ENCODE data around the gene FAM78A. TPM values are rescaled to one million over a fixed set of nuclear protein-coding genes. Genes with fewer than 3 reads are reported as not detected.

FAM78A gene
- total and polyA plus RNA-seq, 5 donors from 2014 or later: 16.6 to 95.6 (median 17.7) TPM

GRCh38 chr9:131277287-131277909 lies 1.1 kb upstream of the FAM78A start:
- Mint-ChIP-seq H3K4me3 (peak overlapping the region in 3 of 4 donors; percentile 26 to 71 (median 27)), H3K9me3 (peaks cover 0 to 2% (median 0%) of the 10 kb centered on the region in 7 donors), H3K36me3 (peaks cover 29% of the 10 kb centered on the region), H3K4me1 (peaks cover 0 to 33% (median 21%) of the 10 kb centered on the region in 4 donors), H3K27me3 (peaks cover 16% of the 10 kb centered on the region), H3K27ac (no peak overlapping the region)
- Histone ChIP-seq H3K9me3 (ENCODE audit: control insufficient read depth in 2 of 2, low read length in 2 of 2) (no peaks in the 10 kb centered on the region), H3K27ac (ENCODE audit: insufficient read depth, low read length, poor library complexity, severe bottlenecking) (peak overlapping the region; percentile 90), H3K4me3 (ENCODE audit: low read depth, low read length) (no peak overlapping the region), H3K36me3 (ENCODE audit: control insufficient read depth, insufficient read depth, low read length) (no peaks in the 10 kb centered on the region), H3K4me1 (ENCODE audit: control insufficient read depth, insufficient read depth, low read length, poor library complexity, severe bottlenecking) (peaks cover 32% of the 10 kb centered on the region), H3K27me3 (ENCODE audit: control insufficient read depth, insufficient read depth, low read length) (peaks cover 8% of the 10 kb centered on the region)
- DNase-seq: peak in 2 of 3 donors; percentile 34 to 51
- ATAC-seq (ENCODE audit: low read depth in 2 of 2): peak; percentile 5 to 9

DNA sequence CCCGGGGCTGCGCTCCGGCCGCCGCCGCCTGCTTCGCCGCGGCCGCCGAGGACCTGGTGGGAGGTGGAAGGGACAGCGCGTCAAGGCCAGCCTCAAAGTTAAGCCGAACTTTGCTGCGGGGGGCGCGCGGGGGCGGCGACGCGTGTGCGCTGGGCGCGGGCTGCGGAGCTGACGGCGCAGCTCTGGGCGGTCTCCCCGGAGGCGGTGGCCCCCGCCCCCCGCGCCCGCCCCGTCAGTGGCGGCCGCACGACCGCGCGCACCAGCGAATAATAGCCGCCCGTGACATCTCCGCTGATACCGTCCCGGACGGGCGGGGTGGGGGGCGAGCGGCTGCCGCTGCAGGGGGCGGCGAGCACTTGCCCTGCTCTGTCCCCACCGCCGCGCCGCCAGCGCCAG lies 579 bp upstream of the FAM78A start:
- peaks cover 11% of the 10 kb centered on the region for H3K27me3 Mint-ChIP-seq
- peak overlapping the region; percentile 90 for H3K27ac ChIP-seq (ENCODE audit: insufficient read depth, low read length, poor library complexity, severe bottlenecking)
- H3K27me3 ChIP-seq (ENCODE audit: control insufficient read depth, insufficient read depth, low read length): peaks cover 3% of the 10 kb centered on the region
- H3K9me3 Mint-ChIP-seq: peaks cover 0 to 2% (median 0%) of the 10 kb centered on the region in 7 donors
- H3K4me3 Mint-ChIP-seq: peak overlapping the region in 3 of 4 donors; percentile 27 to 71 (median 70)
- H3K27ac Mint-ChIP-seq: no peak overlapping the region
- peaks cover 35% of the 10 kb centered on the region for H3K4me1 ChIP-seq (ENCODE audit: control insufficient read depth, insufficient read depth, low read length, poor library complexity, severe bottlenecking)
- no peaks in the 10 kb centered on the region for H3K9me3 ChIP-seq (ENCODE audit: control insufficient read depth in 2 of 2, low read length in 2 of 2)
- peaks cover 34% of the 10 kb centered on the region for H3K36me3 Mint-ChIP-seq
- ATAC-seq (ENCODE audit: low read depth in 2 of 2) (peak; percentile 18 to 26), DNase-seq (peak in 2 of 3 donors; percentile 57 to 65)
- no peaks in the 10 kb centered on the region for H3K36me3 ChIP-seq (ENCODE audit: control insufficient read depth, insufficient read depth, low read length)
- peaks cover 0 to 33% (median 18%) of the 10 kb centered on the region in 4 donors for H3K4me1 Mint-ChIP-seq
- no peak overlapping the region for H3K4me3 ChIP-seq (ENCODE audit: low read depth, low read length)

DNA sequence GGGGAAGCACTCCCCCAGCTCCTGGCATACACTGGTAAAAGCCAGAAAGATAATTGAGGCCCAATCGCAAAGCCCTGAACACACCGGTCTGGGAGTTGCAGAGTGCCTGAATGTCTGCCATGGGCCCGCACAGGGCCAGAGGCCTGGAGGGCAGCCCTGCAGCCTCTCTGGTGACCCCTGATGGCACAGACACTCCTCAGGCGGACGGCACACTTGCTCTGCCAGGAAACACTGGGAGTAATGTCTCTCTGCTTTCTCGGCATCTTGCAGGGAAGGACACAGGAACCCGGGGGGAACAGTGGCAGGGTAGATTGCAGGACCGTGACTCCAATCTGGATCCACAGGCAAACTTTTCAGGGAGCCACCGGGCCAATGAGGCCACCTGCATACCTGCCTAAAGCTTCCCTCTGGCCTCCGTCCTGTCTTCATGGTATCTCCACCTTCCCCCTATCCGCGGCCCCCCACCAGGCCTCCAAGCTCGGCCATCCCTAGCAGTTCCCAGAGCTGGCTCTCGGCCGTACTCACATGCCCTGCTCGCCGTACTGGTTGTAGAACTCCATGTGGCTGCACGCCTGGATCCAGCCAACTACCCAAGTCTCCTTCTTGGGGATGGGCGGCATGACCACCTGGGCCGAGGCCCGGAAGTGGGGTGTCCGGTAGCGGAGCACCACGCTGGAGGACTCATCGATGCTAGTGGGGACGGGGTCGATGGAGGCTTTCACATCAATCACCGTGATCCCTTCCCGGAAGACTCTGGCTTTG lies 797 bp downstream of the FAM78A start:
- H3K9me3 ChIP-seq (ENCODE audit: control insufficient read depth in 2 of 2, low read length in 2 of 2): no peaks in the 10 kb centered on the region
- Mint-ChIP-seq H3K36me3 (peaks cover 39% of the 10 kb centered on the region), H3K4me1 (peaks cover under 1 to 38% (median 25%) of the 10 kb centered on the region in 4 donors), H3K4me3 (peak overlapping the region; percentile 97 to 100 (median 100)), H3K27ac (peak overlapping the region; percentile 98 to 100 (median 98)), H3K27me3 (peaks cover 4% of the 10 kb centered on the region), H3K9me3 (peaks cover 0 to 2% (median 0%) of the 10 kb centered on the region in 7 donors)
- peak in 1 of 2 donors; percentile 8 for ATAC-seq (ENCODE audit: low read depth in 2 of 2)
- no peaks in the 10 kb centered on the region for H3K27me3 ChIP-seq (ENCODE audit: control insufficient read depth, insufficient read depth, low read length)
- peaks cover 48% of the 10 kb centered on the region for H3K4me1 ChIP-seq (ENCODE audit: control insufficient read depth, insufficient read depth, low read length, poor library complexity, severe bottlenecking)
- H3K36me3 ChIP-seq (ENCODE audit: control insufficient read depth, insufficient read depth, low read length): no peaks in the 10 kb centered on the region
- peak overlapping the region; percentile 90 for H3K27ac ChIP-seq (ENCODE audit: insufficient read depth, low read length, poor library complexity, severe bottlenecking)
- DNase-seq: peak in 1 of 3 donors; percentile 56
- H3K4me3 ChIP-seq (ENCODE audit: low read depth, low read length): peak overlapping the region; percentile 96

GRCh38 chr9:131274674-131275331 lies 1.5 kb downstream of the FAM78A start:
- H3K27ac ChIP-seq (ENCODE audit: insufficient read depth, low read length, poor library complexity, severe bottlenecking): peak overlapping the region; percentile 90
- H3K4me1 ChIP-seq (ENCODE audit: control insufficient read depth, insufficient read depth, low read length, poor library complexity, severe bottlenecking): peaks cover 56% of the 10 kb centered on the region
- H3K36me3 ChIP-seq (ENCODE audit: control insufficient read depth, insufficient read depth, low read length): no peaks in the 10 kb centered on the region
- no peaks in the 10 kb centered on the region for H3K9me3 ChIP-seq (ENCODE audit: control insufficient read depth in 2 of 2, low read length in 2 of 2)
- no peak for ATAC-seq (ENCODE audit: low read depth in 2 of 2)
- peaks cover 6 to 44% (median 30%) of the 10 kb centered on the region in 4 donors for H3K4me1 Mint-ChIP-seq
- H3K9me3 Mint-ChIP-seq: peaks cover 0 to 2% (median 0%) of the 10 kb centered on the region in 7 donors
- peaks cover 4% of the 10 kb centered on the region for H3K27me3 Mint-ChIP-seq
- peak in 1 of 3 donors; percentile 46 for DNase-seq
- H3K27ac Mint-ChIP-seq: peak overlapping the region; percentile 98 to 100 (median 98)
- peak overlapping the region; percentile 97 to 100 (median 100) for H3K4me3 Mint-ChIP-seq
- peak overlapping the region; percentile 96 for H3K4me3 ChIP-seq (ENCODE audit: low read depth, low read length)
- no peaks in the 10 kb centered on the region for H3K27me3 ChIP-seq (ENCODE audit: control insufficient read depth, insufficient read depth, low read length)
- H3K36me3 Mint-ChIP-seq: peaks cover 43% of the 10 kb centered on the region

DNA sequence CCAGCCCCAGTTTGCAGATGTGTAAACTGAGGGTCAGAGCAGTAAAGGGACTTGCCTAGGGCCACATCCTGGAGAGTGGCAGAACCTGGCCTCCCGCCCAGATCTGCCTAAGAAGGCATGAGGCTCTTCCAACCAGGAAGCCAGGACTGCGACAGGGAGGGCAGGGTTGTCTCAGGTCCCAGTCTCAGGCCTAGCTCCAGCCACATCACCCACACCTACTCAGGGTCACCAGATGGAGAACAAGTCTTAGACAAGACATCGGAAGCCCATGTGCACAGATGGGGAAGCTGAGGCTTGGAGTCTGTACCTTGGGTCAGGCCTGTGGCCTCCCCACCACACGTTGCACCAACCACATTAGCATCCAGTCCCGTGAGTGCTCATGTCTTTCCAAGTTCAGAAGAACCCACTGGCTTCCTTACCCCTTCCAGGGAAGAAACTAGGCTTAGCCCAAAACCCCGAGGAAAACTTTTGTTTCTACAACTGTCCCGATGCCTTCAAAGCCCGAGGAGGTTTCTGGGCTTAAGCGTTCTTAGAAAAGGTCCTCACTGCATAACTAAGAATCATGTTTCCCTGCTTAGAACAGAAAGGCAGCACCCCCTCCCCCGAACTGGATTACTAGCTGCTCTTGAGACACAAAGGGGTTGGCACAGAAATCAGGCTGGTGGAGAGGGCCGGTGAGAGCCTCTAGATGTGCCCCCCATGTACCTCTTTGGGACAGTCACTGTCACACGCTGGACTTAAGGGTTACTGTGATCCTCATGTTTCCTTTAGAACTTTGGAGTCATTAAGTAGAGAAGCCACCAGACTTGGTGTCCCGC lies 2.2 kb downstream of the FAM78A start:
- ATAC-seq (ENCODE audit: low read depth in 2 of 2) (no peak), DNase-seq (peak in 1 of 3 donors; percentile 64)
- Histone ChIP-seq H3K27ac (ENCODE audit: insufficient read depth, low read length, poor library complexity, severe bottlenecking) (peak overlapping the region; percentile 90), H3K4me1 (ENCODE audit: control insufficient read depth, insufficient read depth, low read length, poor library complexity, severe bottlenecking) (peaks cover 56% of the 10 kb centered on the region), H3K4me3 (ENCODE audit: low read depth, low read length) (peak overlapping the region; percentile 96), H3K36me3 (ENCODE audit: control insufficient read depth, insufficient read depth, low read length) (no peaks in the 10 kb centered on the region), H3K27me3 (ENCODE audit: control insufficient read depth, insufficient read depth, low read length) (no peaks in the 10 kb centered on the region), H3K9me3 (ENCODE audit: control insufficient read depth in 2 of 2, low read length in 2 of 2) (no peaks in the 10 kb centered on the region)
- peak overlapping the region; percentile 97 to 100 (median 100) for H3K4me3 Mint-ChIP-seq
- H3K4me1 Mint-ChIP-seq: peaks cover 6 to 44% (median 32%) of the 10 kb centered on the region in 4 donors
- peaks cover 7% of the 10 kb centered on the region for H3K27me3 Mint-ChIP-seq
- peaks cover 43% of the 10 kb centered on the region for H3K36me3 Mint-ChIP-seq
- peaks cover 0 to 2% (median 0%) of the 10 kb centered on the region in 7 donors for H3K9me3 Mint-ChIP-seq
- H3K27ac Mint-ChIP-seq: peak overlapping the region; percentile 98 to 100 (median 98)

GRCh38 chr9:131273146-131273855 lies 3.0 kb downstream of the FAM78A start:
- peak overlapping the region; percentile 90 for H3K27ac ChIP-seq (ENCODE audit: insufficient read depth, low read length, poor library complexity, severe bottlenecking)
- H3K4me3 ChIP-seq (ENCODE audit: low read depth, low read length): peak overlapping the region; percentile 96
- peak overlapping the region; percentile 98 to 100 (median 98) for H3K27ac Mint-ChIP-seq
- H3K36me3 Mint-ChIP-seq: peaks cover 43% of the 10 kb centered on the region
- H3K9me3 ChIP-seq (ENCODE audit: control insufficient read depth in 2 of 2, low read length in 2 of 2): no peaks in the 10 kb centered on the region
- H3K27me3 Mint-ChIP-seq: peaks cover 13% of the 10 kb centered on the region
- ATAC-seq (ENCODE audit: low read depth in 2 of 2): no peak
- peaks cover 6 to 43% (median 29%) of the 10 kb centered on the region in 4 donors for H3K4me1 Mint-ChIP-seq
- peaks cover 52% of the 10 kb centered on the region for H3K4me1 ChIP-seq (ENCODE audit: control insufficient read depth, insufficient read depth, low read length, poor library complexity, severe bottlenecking)
- no peaks in the 10 kb centered on the region for H3K36me3 ChIP-seq (ENCODE audit: control insufficient read depth, insufficient read depth, low read length)
- DNase-seq: peak in 2 of 3 donors; percentile 38 to 48
- H3K4me3 Mint-ChIP-seq: peak overlapping the region; percentile 97 to 100 (median 100)
- no peaks in the 10 kb centered on the region for H3K27me3 ChIP-seq (ENCODE audit: control insufficient read depth, insufficient read depth, low read length)
- H3K9me3 Mint-ChIP-seq: peaks cover 0 to 2% (median 0%) of the 10 kb centered on the region in 7 donors
